CD14-positive monocyte (primary cell): ENCODE data around the gene EIPR1. TPM values are rescaled to one million over a fixed set of nuclear protein-coding genes. Genes with fewer than 3 reads are reported as not detected.

Experiments
- DNase-seq, 3 donors: peaks; one replicate each; pipeline ENCODE4 v3.0.0-alpha.2; 2011 to 2022
- H2AFZ ChIP-seq: 2 replicates; pipeline ENCODE4 v1.6.0; 2012; ENCODE audit warnings: mild to moderate bottlenecking, low read depth, low read length, inconsistent platforms; ENCODE audit not compliant: insufficient read depth, poor library complexity, severe bottlenecking
- H3K27ac ChIP-seq, 2 donors: 1 replicate in 1 of 2; 2 replicates in 1 of 2; pipeline ENCODE4 v1.5.1; 2012 to 2013; ENCODE audit warnings: low read length in 2 of 2, control low read depth in 1 of 2, inconsistent platforms in 1 of 2, low read depth in 1 of 2, mild to moderate bottlenecking in 1 of 2
- H3K27me3 ChIP-seq, 2 donors: one replicate each; pipeline versions ENCODE4 v1.6.0 to v1.6.1; 2011 to 2013; ENCODE audit warnings: low read length in 2 of 2; ENCODE audit not compliant: control insufficient read depth in 2 of 2, insufficient read depth in 2 of 2
- H3K36me3 ChIP-seq, 2 donors: replicated peaks in 1 of 2; 1 replicate in 1 of 2; 2 replicates in 1 of 2; pipeline versions ENCODE4 v1.5.1 to v1.6.1; 2012 to 2013; ENCODE audit warnings: low read length in 2 of 2, control low read depth in 1 of 2, inconsistent platforms in 1 of 2, mild to moderate bottlenecking in 1 of 2; ENCODE audit not compliant: insufficient read depth in 2 of 2, control insufficient read depth in 1 of 2
- H3K4me1 ChIP-seq, 2 donors: 1 replicate in 1 of 2; 2 replicates in 1 of 2; pipeline versions ENCODE4 v1.5.1 to v1.6.1; 2012 to 2013; ENCODE audit warnings: low read length in 2 of 2, control low read depth in 1 of 2, inconsistent platforms in 1 of 2, mild to moderate bottlenecking in 1 of 2, moderate library complexity in 1 of 2; ENCODE audit not compliant: insufficient read depth in 2 of 2, control insufficient read depth in 1 of 2
- H3K4me2 ChIP-seq: replicated peaks from 2 replicates; pipeline ENCODE3; 2012; ENCODE audit warnings: low read length, moderate library complexity, mild to moderate bottlenecking; ENCODE audit not compliant: poor library complexity, severe bottlenecking; ENCODE audit errors: extremely low read depth
- H3K4me3 ChIP-seq, 3 experiments: fragments of 200-600 bp in 1 of 3; sonication (generic) in 1 of 3; replicated peaks in 1 of 3; 1 replicate in 2 of 3; 2 replicates in 1 of 3; pipeline ENCODE4 v1.5.1; 2011 to 2013; ENCODE audit warnings: low read length in 3 of 3, mild to moderate bottlenecking in 3 of 3, control low read depth in 2 of 3, low read depth in 2 of 3, inconsistent platforms in 1 of 3, moderate library complexity in 1 of 3
- H3K79me2 ChIP-seq: 2 replicates; pipeline ENCODE4 v1.6.0; 2012; ENCODE audit warnings: mild to moderate bottlenecking, control low read depth, inconsistent platforms, low read length, moderate library complexity; ENCODE audit not compliant: insufficient read depth
- H3K9ac ChIP-seq: 2 replicates; pipeline ENCODE4 v1.6.0; 2017; ENCODE audit warnings: low read length, mild to moderate bottlenecking; ENCODE audit not compliant: insufficient read depth, poor library complexity, severe bottlenecking
- H3K9me3 ChIP-seq, 2 donors: replicated peaks in 1 of 2; 1 replicate in 1 of 2; 2 replicates in 1 of 2; pipeline versions ENCODE4 v1.5.1 to v1.6.1; 2012 to 2013; ENCODE audit warnings: low read length in 2 of 2, control low read depth in 1 of 2; ENCODE audit not compliant: control insufficient read depth in 1 of 2, insufficient read depth in 1 of 2
- H4K20me1 ChIP-seq: 2 replicates; pipeline ENCODE4 v1.6.0; 2012; ENCODE audit warnings: mild to moderate bottlenecking, low read length, control low read depth, moderate library complexity; ENCODE audit not compliant: insufficient read depth
- H3K27ac Mint-ChIP-seq, 7 donors: one replicate each; pipeline ENCODE4 v1.8.0; 2020; ENCODE audit warnings: mild to moderate bottlenecking in 7 of 7, mixed read lengths in 7 of 7, moderate library complexity in 6 of 7, inconsistent platforms in 2 of 7
- H3K27me3 Mint-ChIP-seq, 3 donors: one replicate each; pipeline ENCODE4 v1.8.0; 2021 to 2022; ENCODE audit warnings: low read depth in 3 of 3, mild to moderate bottlenecking in 3 of 3, mixed read lengths in 3 of 3, moderate library complexity in 3 of 3, inconsistent platforms in 1 of 3
- H3K36me3 Mint-ChIP-seq, 2 donors: one replicate each; pipeline ENCODE4 v1.8.0; 2020; ENCODE audit warnings: mixed read lengths in 2 of 2, inconsistent platforms in 1 of 2, mild to moderate bottlenecking in 1 of 2
- H3K4me1 Mint-ChIP-seq: one replicate; pipeline ENCODE4 v1.8.0; 2020; ENCODE audit warnings: mild to moderate bottlenecking, mixed read lengths
- H3K4me3 Mint-ChIP-seq, 2 donors: one replicate each; pipeline ENCODE4 v1.8.0; 2020; ENCODE audit warnings: mild to moderate bottlenecking in 2 of 2, mixed read lengths in 2 of 2, moderate library complexity in 1 of 2
- H3K9me3 Mint-ChIP-seq, 7 donors: one replicate each; pipeline ENCODE4 v1.8.0; 2020 to 2022; ENCODE audit warnings: mixed read lengths in 7 of 7, mild to moderate bottlenecking in 6 of 7, moderate library complexity in 6 of 7, inconsistent platforms in 2 of 7
- CTCF ChIP-seq: fragments of 200-600 bp; IDR thresholded peaks from one replicate; pipeline ENCODE4 v1.8.0; 2022; ENCODE audit warnings: antibody characterized with exemption, mild to moderate bottlenecking
- WGBS: methylation state at CpG from one replicate; pipeline ENCODE4 v1.1.5; 2013; ENCODE audit warnings: missing lambda C conversion rate; ENCODE audit not compliant: insufficient coverage; 5-methylcytosine and 5-hydroxymethylcytosine counted together
- intact Hi-C, 2 donors: fragments of 100-400 bp; cut with micrococcal nuclease; formaldehyde crosslinking; loops; one replicate each; pipeline versions ENCODE4 v1.15.0 to v1.15.1; 2023
- polyA plus RNA-seq, 3 donors: library from polyadenylated mRNA; depleted of rRNA in 1 of 3; unstranded in 2 of 3; stranded (reverse) in 1 of 3; fragments of 300-500 nt in 2 of 3; fragments of >200 nt in 1 of 3; fragmentation: Illumina TruSeq in 2 of 3; gene quantifications; 1 replicate in 2 of 3; 2 replicates in 1 of 3; pipeline ENCODE4 v1.2.3, GENCODE V29; 2012 to 2021

EIPR1 gene
- polyA plus RNA-seq, 3 donors: 19.0 to 22.4 (median 20.8) TPM

- no peak for DNase-seq
- intact Hi-C loops: no loop called here
- Histone ChIP-seq H3K36me3 (peaks cover 65 to 94% of the 10 kb centered on the region in 2 donors), H3K4me3 (no peak overlapping the region), H3K4me1 (no peaks in the 10 kb centered on the region), H3K9me3 (no peaks in the 10 kb centered on the region), H4K20me1 (peaks cover 18% of the 10 kb centered on the region), H3K27ac (no peak overlapping the region), H3K4me2 (no peak overlapping the region), H3K79me2 (peaks cover 4% of the 10 kb centered on the region), H3K9ac (no peak overlapping the region), H3K27me3 (no peaks in the 10 kb centered on the region), H2AFZ (no peak overlapping the region)
- H3K4me1 Mint-ChIP-seq: no peaks in the 10 kb centered on the region
- no peaks in the 10 kb centered on the region for H3K27me3 Mint-ChIP-seq
- no peak overlapping the region for H3K4me3 Mint-ChIP-seq
- H3K27ac Mint-ChIP-seq: no peak overlapping the region
- H3K9me3 Mint-ChIP-seq: peaks cover 0 to 3% (median 0%) of the 10 kb centered on the region in 7 donors
- TF ChIP-seq CTCF: no peak
- WGBS: 93% methylated on average over 16 of the region's 19 CpGs
- peaks cover 86 to 95% of the 10 kb centered on the region in 2 donors for H3K36me3 Mint-ChIP-seq
Observed at GRCh38 chr2:3421580-3421979, 44.0 kb upstream of the EIPR1 start.

GRCh38 chr2:3420769-3421397 lies 43.3 kb upstream of the EIPR1 start:
- Histone ChIP-seq H4K20me1 (peaks cover 18% of the 10 kb centered on the region), H3K27me3 (no peaks in the 10 kb centered on the region), H3K36me3 (peaks cover 61 to 87% of the 10 kb centered on the region in 2 donors), H3K9me3 (no peaks in the 10 kb centered on the region), H3K9ac (no peak overlapping the region), H3K4me2 (no peak overlapping the region), H3K4me3 (no peak overlapping the region), H3K4me1 (no peaks in the 10 kb centered on the region), H3K79me2 (peaks cover 4% of the 10 kb centered on the region), H3K27ac (no peak overlapping the region), H2AFZ (no peak overlapping the region)
- H3K27ac Mint-ChIP-seq: no peak overlapping the region
- no peak overlapping the region for H3K4me3 Mint-ChIP-seq
- H3K27me3 Mint-ChIP-seq: no peaks in the 10 kb centered on the region
- TF ChIP-seq CTCF: no peak
- DNase-seq: no peak
- peaks cover 80 to 92% of the 10 kb centered on the region in 2 donors for H3K36me3 Mint-ChIP-seq
- intact Hi-C loops: no loop called here
- 100% methylated on average over 5 of the region's 14 CpGs for WGBS
- peaks cover 0 to 3% (median 0%) of the 10 kb centered on the region in 7 donors for H3K9me3 Mint-ChIP-seq
- H3K4me1 Mint-ChIP-seq: no peaks in the 10 kb centered on the region
